ENCODE data around the gene UBAC2. TPM values are rescaled to one million over a fixed set of nuclear protein-coding genes. Genes with fewer than 3 reads are reported as not detected.

Gene UBAC2
- total and polyA plus RNA-seq, 2 experiments from 2014 or later, result 78.2 to 83.1 TPM

DNA sequence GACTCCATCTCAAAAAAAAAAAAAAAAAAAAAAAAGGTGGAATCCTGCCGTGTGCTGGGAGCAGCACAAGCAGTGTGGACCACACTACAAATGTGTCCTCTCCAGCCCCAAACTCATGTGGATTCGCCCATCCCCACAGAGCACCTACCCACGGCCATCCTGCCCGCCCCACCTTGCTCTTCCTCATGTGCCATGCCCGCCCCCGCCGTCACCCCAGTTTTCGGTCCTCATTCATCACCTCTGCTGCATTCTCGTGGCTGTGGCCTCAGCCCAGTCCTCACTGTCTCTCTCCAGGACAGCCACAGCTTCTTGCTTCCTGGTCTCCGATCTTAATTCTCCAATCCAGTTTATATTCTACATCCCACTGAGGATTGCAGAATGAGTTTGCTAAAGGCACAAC, 220.6 kb downstream of the UBAC2 start:
- Histone ChIP-seq H3K9me2 (replicated peaks; ENCODE audit: insufficient read depth) (no peaks in the 10 kb centered on the region), H3K27ac (no peak overlapping the region), H3K4me1 (ENCODE audit: insufficient read depth) (no peaks in the 10 kb centered on the region), H3K4me2 (no peak overlapping the region), H3K4me3 (no peak overlapping the region), H4K20me1 (ENCODE audit: insufficient read depth, poor library complexity, severe bottlenecking) (no peaks in the 10 kb centered on the region), H3K79me2 (no peaks in the 10 kb centered on the region), H3K36me3 (replicated peaks; ENCODE audit: insufficient read depth, low read depth) (no peaks in the 10 kb centered on the region), H2AFZ (no peak overlapping the region), H3K27me3 (no peaks in the 10 kb centered on the region), H3K9me3 (ENCODE audit: low read depth) (no peaks in the 10 kb centered on the region)
- 92% methylated on average over 9 of the region's 10 CpGs for WGBS (ENCODE audit: low lambda C conversion rate, missing lambda C conversion rate)
- TF ChIP-seq, protein P1, sequence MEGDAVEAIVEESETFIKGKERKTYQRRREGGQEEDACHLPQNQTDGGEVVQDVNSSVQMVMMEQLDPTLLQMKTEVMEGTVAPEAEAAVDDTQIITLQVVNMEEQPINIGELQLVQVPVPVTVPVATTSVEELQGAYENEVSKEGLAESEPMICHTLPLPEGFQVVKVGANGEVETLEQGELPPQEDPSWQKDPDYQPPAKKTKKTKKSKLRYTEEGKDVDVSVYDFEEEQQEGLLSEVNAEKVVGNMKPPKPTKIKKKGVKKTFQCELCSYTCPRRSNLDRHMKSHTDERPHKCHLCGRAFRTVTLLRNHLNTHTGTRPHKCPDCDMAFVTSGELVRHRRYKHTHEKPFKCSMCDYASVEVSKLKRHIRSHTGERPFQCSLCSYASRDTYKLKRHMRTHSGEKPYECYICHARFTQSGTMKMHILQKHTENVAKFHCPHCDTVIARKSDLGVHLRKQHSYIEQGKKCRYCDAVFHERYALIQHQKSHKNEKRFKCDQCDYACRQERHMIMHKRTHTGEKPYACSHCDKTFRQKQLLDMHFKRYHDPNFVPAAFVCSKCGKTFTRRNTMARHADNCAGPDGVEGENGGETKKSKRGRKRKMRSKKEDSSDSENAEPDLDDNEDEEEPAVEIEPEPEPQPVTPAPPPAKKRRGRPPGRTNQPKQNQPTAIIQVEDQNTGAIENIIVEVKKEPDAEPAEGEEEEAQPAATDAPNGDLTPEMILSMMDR (IDR thresholded peaks at IDR 0.05; ENCODE audit: poor library complexity), result no peak
- no peak for TF ChIP-seq EZH2phosphoT487 (IDR thresholded peaks at IDR 0.05; ENCODE audit: low read depth, severe bottlenecking, unreplicated experiment)
- TF ChIP-seq EZH2 (IDR thresholded peaks at IDR 0.05; ENCODE audit: borderline replicate concordance), result no peak
- DNase-seq (ENCODE audit: low spot score), result no peak

DNA sequence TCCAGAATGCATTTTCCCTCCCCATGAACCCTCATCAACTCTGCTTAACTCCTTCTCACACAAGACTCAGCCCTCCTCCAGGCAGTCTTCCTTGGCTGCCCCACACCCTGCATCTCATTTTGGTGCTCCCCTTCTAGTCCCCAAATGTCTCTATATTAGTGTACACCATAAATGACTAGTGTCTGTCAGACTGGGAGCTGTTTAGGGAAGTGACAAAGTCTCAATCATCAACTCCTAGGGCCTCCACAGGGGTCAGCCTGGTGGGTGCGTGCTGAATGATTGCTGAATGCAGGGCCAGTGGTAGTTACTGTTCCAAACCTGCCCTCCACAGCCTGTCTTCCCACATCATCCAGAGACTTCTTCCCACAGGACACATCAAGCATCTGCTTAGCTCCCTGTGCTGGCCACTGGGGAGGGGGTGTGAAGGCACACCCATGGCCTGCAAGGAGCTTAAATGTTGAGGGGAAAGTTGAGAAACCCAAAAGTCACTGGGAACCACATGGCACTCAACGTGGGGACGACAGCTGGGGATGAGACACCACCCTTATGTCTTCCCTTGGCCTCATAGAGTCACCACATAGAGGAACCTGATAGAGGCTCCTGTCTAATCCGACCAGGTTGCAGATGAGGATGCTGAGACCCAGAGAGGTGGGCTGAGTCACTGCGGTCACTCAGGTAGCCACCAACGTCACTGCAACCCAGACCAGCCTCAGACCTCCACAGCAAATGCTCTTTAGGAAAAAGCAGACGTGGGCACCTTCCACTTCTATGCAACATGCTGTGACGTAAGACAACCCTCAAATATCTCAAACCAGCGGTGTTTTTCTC, 221.3 kb downstream of the UBAC2 start:
- Histone ChIP-seq H3K4me3 (no peak overlapping the region), H4K20me1 (ENCODE audit: insufficient read depth, poor library complexity, severe bottlenecking) (no peaks in the 10 kb centered on the region), H3K4me1 (ENCODE audit: insufficient read depth) (no peaks in the 10 kb centered on the region), H2AFZ (no peak overlapping the region), H3K79me2 (no peaks in the 10 kb centered on the region), H3K9me3 (ENCODE audit: low read depth) (no peaks in the 10 kb centered on the region), H3K27ac (no peak overlapping the region), H3K4me2 (no peak overlapping the region), H3K27me3 (no peaks in the 10 kb centered on the region), H3K36me3 (replicated peaks; ENCODE audit: insufficient read depth, low read depth) (no peaks in the 10 kb centered on the region), H3K9me2 (replicated peaks; ENCODE audit: insufficient read depth) (no peaks in the 10 kb centered on the region)
- 81% methylated on average over 9 of the region's 9 CpGs for WGBS (ENCODE audit: low lambda C conversion rate, missing lambda C conversion rate)
- no peak for DNase-seq (ENCODE audit: low spot score)
- TF ChIP-seq, protein P1 (IDR thresholded peaks at IDR 0.05; ENCODE audit: poor library complexity), result no peak
- TF ChIP-seq EZH2phosphoT487 (IDR thresholded peaks at IDR 0.05; ENCODE audit: low read depth, severe bottlenecking, unreplicated experiment), result no peak

DNA sequence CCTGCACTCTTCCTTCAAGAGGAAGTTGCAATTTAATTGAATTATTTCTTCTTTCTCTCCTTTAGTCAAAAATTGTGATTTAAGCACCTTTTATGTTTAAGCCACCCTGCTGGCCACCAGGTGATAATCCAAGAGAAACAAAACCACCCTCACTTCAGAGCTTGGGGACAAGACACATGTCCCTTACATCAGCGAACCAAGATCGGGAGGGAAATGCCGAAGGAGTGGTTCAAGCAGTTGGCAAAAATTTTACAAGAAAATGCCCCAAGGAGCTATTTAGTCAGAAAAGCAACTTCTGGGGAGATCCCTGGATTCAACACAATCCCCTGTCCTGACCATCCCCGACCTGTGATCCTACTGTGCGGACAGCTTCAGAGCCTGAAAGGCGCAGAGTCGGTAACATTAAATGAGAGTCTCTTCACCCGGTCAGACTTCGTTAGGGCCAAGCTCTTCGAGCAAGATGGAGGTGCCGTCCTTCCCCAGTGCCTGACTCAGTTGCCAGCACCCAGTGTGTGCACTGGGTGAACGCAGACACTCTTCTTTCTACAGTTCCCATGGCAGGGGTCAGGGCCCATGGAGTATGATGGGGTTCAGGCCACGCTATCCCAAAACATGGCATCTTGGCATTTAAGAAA, 222.0 kb downstream of the UBAC2 start:
- no peak overlapping the region for H2AFZ ChIP-seq
- no peaks in the 10 kb centered on the region for H4K20me1 ChIP-seq (ENCODE audit: insufficient read depth, poor library complexity, severe bottlenecking)
- no peaks in the 10 kb centered on the region for H3K79me2 ChIP-seq
- no peak overlapping the region for H3K27ac ChIP-seq
- WGBS (ENCODE audit: low lambda C conversion rate, missing lambda C conversion rate), result 94% methylated on average over 13 of the region's 13 CpGs
- TF ChIP-seq, protein P1 (IDR thresholded peaks at IDR 0.05; ENCODE audit: poor library complexity), result no peak
- no peak for TF ChIP-seq EZH2phosphoT487 (IDR thresholded peaks at IDR 0.05; ENCODE audit: low read depth, severe bottlenecking, unreplicated experiment)
- no peak for TF ChIP-seq EZH2 (IDR thresholded peaks at IDR 0.05; ENCODE audit: borderline replicate concordance)
- H3K36me3 ChIP-seq (replicated peaks; ENCODE audit: insufficient read depth, low read depth), result no peaks in the 10 kb centered on the region
- DNase-seq (ENCODE audit: low spot score), result no peak
- no peaks in the 10 kb centered on the region for H3K9me2 ChIP-seq (replicated peaks; ENCODE audit: insufficient read depth)
- H3K9me3 ChIP-seq (ENCODE audit: low read depth), result no peaks in the 10 kb centered on the region
- no peak overlapping the region for H3K4me3 ChIP-seq
- H3K27me3 ChIP-seq, result no peaks in the 10 kb centered on the region
- no peak overlapping the region for H3K4me2 ChIP-seq
- no peaks in the 10 kb centered on the region for H3K4me1 ChIP-seq (ENCODE audit: insufficient read depth)

All from hepatocyte (in vitro differentiated cells).